Endodermal cell (in vitro differentiated cells): Measurements from ENCODE around the gene OPCML. TPM values are rescaled to one million over a fixed set of nuclear protein-coding genes. Genes with fewer than 3 reads are reported as not detected.

Experiments
- DNase-seq: peaks from one replicate; pipeline ENCODE4 v3.0.0-alpha.2; 2017
- H3K27ac ChIP-seq: 2 replicates; pipeline ENCODE4 v1.5.1; 2013; ENCODE audit warnings: mild to moderate bottlenecking, low read depth, low read length, moderate library complexity
- H3K27me3 ChIP-seq: 2 replicates; pipeline ENCODE4 v1.6.1; 2013; ENCODE audit warnings: mild to moderate bottlenecking, low read length, moderate library complexity; ENCODE audit not compliant: insufficient read depth, control insufficient read depth, poor library complexity, severe bottlenecking
- H3K36me3 ChIP-seq: 2 replicates; pipeline ENCODE4 v1.7.0; 2013; ENCODE audit warnings: mild to moderate bottlenecking, low read length, moderate library complexity; ENCODE audit not compliant: control insufficient read depth, insufficient read depth
- H3K4me1 ChIP-seq: one replicate; pipeline ENCODE4 v1.7.0; 2013; ENCODE audit warnings: low read length; ENCODE audit not compliant: control insufficient read depth, insufficient read depth
- H3K4me3 ChIP-seq: 2 replicates; pipeline ENCODE4 v1.5.1; 2013; ENCODE audit warnings: mild to moderate bottlenecking, low read length, moderate library complexity
- H3K9ac ChIP-seq: 2 replicates; pipeline ENCODE4 v1.6.1; 2013; ENCODE audit warnings: mild to moderate bottlenecking, low read length, moderate library complexity; ENCODE audit not compliant: poor library complexity, severe bottlenecking; ENCODE audit errors: extremely low read depth
- H3K9me3 ChIP-seq: 2 replicates; pipeline ENCODE4 v1.6.1; 2013; ENCODE audit warnings: mild to moderate bottlenecking, low read length, moderate library complexity; ENCODE audit not compliant: control insufficient read depth
- H3K27ac Mint-ChIP-seq: 2 replicates; pipeline ENCODE4 v1.8.0; 2020; ENCODE audit warnings: mixed read lengths
- H3K27me3 Mint-ChIP-seq: 2 replicates; pipeline ENCODE4 v1.8.0; 2021; ENCODE audit warnings: mild to moderate bottlenecking, mixed read lengths; ENCODE audit not compliant: insufficient read depth
- H3K36me3 Mint-ChIP-seq: 2 replicates; pipeline ENCODE4 v1.8.0; 2020; ENCODE audit warnings: low read depth, mixed read lengths
- H3K4me1 Mint-ChIP-seq: 2 replicates; pipeline ENCODE4 v1.8.0; 2020; ENCODE audit warnings: mixed read lengths
- H3K4me3 Mint-ChIP-seq: 2 replicates; pipeline ENCODE4 v1.8.0; 2020; ENCODE audit warnings: mild to moderate bottlenecking, moderate library complexity, mixed read lengths
- H3K9me3 Mint-ChIP-seq: 2 replicates; pipeline ENCODE4 v1.8.0; 2020; ENCODE audit warnings: mild to moderate bottlenecking, mixed read lengths
- CTCF ChIP-seq: fragments of 200-600 bp; sonication (generic); conservative IDR thresholded peaks from 2 replicates; pipeline ENCODE4 v1.5.0; 2021; ENCODE audit warnings: antibody characterized with exemption, mild to moderate bottlenecking
- WGBS, 2 experiments: methylation state at CpG; one replicate each; pipeline versions ENCODE4 v1.1.5 to v1.1.7; 2013; ENCODE audit warnings: missing lambda C conversion rate in 2 of 2, mixed read lengths in 1 of 2; ENCODE audit not compliant: insufficient coverage in 1 of 2, insufficient read length in 1 of 2; 5-methylcytosine and 5-hydroxymethylcytosine counted together
- total RNA-seq, 2 donors: library from RNA; stranded (reverse); fragmentation: NEBNext Ultra II Directional in 1 of 2; extraction: Animal tissue kit (Norgen Biotek cat#: 25700) in 1 of 2; gene quantifications; 2 replicates in 1 of 2; 3 replicates in 1 of 2; pipeline ENCODE4 v1.2.1, GENCODE V29; 2021

Gene OPCML
- total RNA-seq, 2 donors from 2014 or later = 0.49 to 0.86 TPM

- DNase-seq = no peak
- Histone ChIP-seq H3K27me3 (no peaks in the 10 kb centered on the region), H3K9ac (no peak overlapping the region), H3K4me1 (peaks cover 22% of the 10 kb centered on the region), H3K4me3 (no peak overlapping the region), H3K36me3 (no peaks in the 10 kb centered on the region), H3K27ac (no peak overlapping the region), H3K9me3 (peaks cover 22% of the 10 kb centered on the region)
- Mint-ChIP-seq H3K4me3 (no peak overlapping the region), H3K27me3 (peaks cover 26% of the 10 kb centered on the region), H3K36me3 (no peaks in the 10 kb centered on the region), H3K4me1 (peaks cover 46% of the 10 kb centered on the region), H3K27ac (no peak overlapping the region), H3K9me3 (peaks cover 19% of the 10 kb centered on the region)
- 78 to 100% methylated on average over 1 to 2 of the region's 2 CpGs for whole genome bisulfite sequencing, 2 experiments
- no peak for TF ChIP-seq CTCF
Measured at GRCh38 chr11:133007027-133007584, 525.2 kb downstream of the OPCML start.

- 93 to 94% methylated on average over 9 to 13 of the region's 13 CpGs for WGBS, 2 experiments
- Mint-ChIP-seq H3K4me3 (no peak overlapping the region), H3K36me3 (no peaks in the 10 kb centered on the region), H3K27me3 (peaks cover 34% of the 10 kb centered on the region), H3K9me3 (peaks cover 19% of the 10 kb centered on the region), H3K27ac (no peak overlapping the region), H3K4me1 (peaks cover 26% of the 10 kb centered on the region)
- TF ChIP-seq CTCF = no peak
- H3K27ac ChIP-seq = no peak overlapping the region
- H3K9me3 ChIP-seq = peaks cover 22% of the 10 kb centered on the region
- H3K36me3 ChIP-seq = no peaks in the 10 kb centered on the region
- no peak for DNase-seq
- peaks cover 4% of the 10 kb centered on the region for H3K4me1 ChIP-seq
- no peaks in the 10 kb centered on the region for H3K27me3 ChIP-seq
- no peak overlapping the region for H3K9ac ChIP-seq
- no peak overlapping the region for H3K4me3 ChIP-seq
Measured at GRCh38 chr11:133004369-133004768, 527.9 kb downstream of the OPCML start.

GRCh38 chr11:132999516-132999915, 532.8 kb downstream of the OPCML start:
- Histone ChIP-seq H3K36me3 (no peaks in the 10 kb centered on the region), H3K27ac (no peak overlapping the region), H3K27me3 (peaks cover 37% of the 10 kb centered on the region), H3K4me1 (peaks cover 5% of the 10 kb centered on the region), H3K9ac (no peak overlapping the region), H3K4me3 (no peak overlapping the region), H3K9me3 (no peaks in the 10 kb centered on the region)
- Mint-ChIP-seq H3K27ac (no peak overlapping the region), H3K9me3 (peaks cover 1% of the 10 kb centered on the region), H3K27me3 (peaks cover 65% of the 10 kb centered on the region), H3K4me1 (no peaks in the 10 kb centered on the region), H3K4me3 (no peak overlapping the region), H3K36me3 (no peaks in the 10 kb centered on the region)
- 40 to 57% methylated on average over 8 to 11 of the region's 12 CpGs for WGBS, 2 experiments
- DNase-seq = no peak
- TF ChIP-seq CTCF = no peak
